ENCODE measurements around the gene NDUFB10. TPM values are rescaled to one million over a fixed set of nuclear protein-coding genes. Genes with fewer than 3 reads are reported as not detected.

The NDUFB10 gene
- total and polyA plus RNA-seq, 2 experiments from 2014 or later, result 244 to 495 TPM

- 0 out of 2 replicates have a peak overlapping the region, but pooled peaks have one; percentile 43 for H3K4me2 ChIP-seq
- no peak overlapping the region for H3K27ac ChIP-seq (ENCODE audit: low read depth)
- H3K36me3 Mint-ChIP-seq (ENCODE audit: low read depth), result no peaks in the 10 kb centered on the region; the same call in 2 of the 3 replicates
- no peak overlapping the region for H3K27ac Mint-ChIP-seq
- H3K9me3 Mint-ChIP-seq, result no peaks in the 10 kb centered on the region
- DNase-seq (ENCODE audit: low spot score) (no peak), ATAC-seq (no peak)
- no peak overlapping the region for H2AFZ ChIP-seq
- no peaks in the 10 kb centered on the region for H3K79me2 ChIP-seq (replicated peaks; ENCODE audit: insufficient read depth)
- H3K27me3 ChIP-seq (ENCODE audit: insufficient read depth), result peaks cover 46% of the 10 kb centered on the region
- H3K4me1 ChIP-seq (ENCODE audit: insufficient read depth), result peaks cover 7% of the 10 kb centered on the region; the same call in 1 of the 2 replicates
- no peak for TF ChIP-seq NANOG (IDR thresholded peaks at IDR 0.05; ENCODE audit: borderline replicate concordance)
- TF ChIP-seq EZH2phosphoT487 (IDR thresholded peaks at IDR 0.05; ENCODE audit: unreplicated experiment), result no peak
- TF ChIP-seq, protein P1, sequence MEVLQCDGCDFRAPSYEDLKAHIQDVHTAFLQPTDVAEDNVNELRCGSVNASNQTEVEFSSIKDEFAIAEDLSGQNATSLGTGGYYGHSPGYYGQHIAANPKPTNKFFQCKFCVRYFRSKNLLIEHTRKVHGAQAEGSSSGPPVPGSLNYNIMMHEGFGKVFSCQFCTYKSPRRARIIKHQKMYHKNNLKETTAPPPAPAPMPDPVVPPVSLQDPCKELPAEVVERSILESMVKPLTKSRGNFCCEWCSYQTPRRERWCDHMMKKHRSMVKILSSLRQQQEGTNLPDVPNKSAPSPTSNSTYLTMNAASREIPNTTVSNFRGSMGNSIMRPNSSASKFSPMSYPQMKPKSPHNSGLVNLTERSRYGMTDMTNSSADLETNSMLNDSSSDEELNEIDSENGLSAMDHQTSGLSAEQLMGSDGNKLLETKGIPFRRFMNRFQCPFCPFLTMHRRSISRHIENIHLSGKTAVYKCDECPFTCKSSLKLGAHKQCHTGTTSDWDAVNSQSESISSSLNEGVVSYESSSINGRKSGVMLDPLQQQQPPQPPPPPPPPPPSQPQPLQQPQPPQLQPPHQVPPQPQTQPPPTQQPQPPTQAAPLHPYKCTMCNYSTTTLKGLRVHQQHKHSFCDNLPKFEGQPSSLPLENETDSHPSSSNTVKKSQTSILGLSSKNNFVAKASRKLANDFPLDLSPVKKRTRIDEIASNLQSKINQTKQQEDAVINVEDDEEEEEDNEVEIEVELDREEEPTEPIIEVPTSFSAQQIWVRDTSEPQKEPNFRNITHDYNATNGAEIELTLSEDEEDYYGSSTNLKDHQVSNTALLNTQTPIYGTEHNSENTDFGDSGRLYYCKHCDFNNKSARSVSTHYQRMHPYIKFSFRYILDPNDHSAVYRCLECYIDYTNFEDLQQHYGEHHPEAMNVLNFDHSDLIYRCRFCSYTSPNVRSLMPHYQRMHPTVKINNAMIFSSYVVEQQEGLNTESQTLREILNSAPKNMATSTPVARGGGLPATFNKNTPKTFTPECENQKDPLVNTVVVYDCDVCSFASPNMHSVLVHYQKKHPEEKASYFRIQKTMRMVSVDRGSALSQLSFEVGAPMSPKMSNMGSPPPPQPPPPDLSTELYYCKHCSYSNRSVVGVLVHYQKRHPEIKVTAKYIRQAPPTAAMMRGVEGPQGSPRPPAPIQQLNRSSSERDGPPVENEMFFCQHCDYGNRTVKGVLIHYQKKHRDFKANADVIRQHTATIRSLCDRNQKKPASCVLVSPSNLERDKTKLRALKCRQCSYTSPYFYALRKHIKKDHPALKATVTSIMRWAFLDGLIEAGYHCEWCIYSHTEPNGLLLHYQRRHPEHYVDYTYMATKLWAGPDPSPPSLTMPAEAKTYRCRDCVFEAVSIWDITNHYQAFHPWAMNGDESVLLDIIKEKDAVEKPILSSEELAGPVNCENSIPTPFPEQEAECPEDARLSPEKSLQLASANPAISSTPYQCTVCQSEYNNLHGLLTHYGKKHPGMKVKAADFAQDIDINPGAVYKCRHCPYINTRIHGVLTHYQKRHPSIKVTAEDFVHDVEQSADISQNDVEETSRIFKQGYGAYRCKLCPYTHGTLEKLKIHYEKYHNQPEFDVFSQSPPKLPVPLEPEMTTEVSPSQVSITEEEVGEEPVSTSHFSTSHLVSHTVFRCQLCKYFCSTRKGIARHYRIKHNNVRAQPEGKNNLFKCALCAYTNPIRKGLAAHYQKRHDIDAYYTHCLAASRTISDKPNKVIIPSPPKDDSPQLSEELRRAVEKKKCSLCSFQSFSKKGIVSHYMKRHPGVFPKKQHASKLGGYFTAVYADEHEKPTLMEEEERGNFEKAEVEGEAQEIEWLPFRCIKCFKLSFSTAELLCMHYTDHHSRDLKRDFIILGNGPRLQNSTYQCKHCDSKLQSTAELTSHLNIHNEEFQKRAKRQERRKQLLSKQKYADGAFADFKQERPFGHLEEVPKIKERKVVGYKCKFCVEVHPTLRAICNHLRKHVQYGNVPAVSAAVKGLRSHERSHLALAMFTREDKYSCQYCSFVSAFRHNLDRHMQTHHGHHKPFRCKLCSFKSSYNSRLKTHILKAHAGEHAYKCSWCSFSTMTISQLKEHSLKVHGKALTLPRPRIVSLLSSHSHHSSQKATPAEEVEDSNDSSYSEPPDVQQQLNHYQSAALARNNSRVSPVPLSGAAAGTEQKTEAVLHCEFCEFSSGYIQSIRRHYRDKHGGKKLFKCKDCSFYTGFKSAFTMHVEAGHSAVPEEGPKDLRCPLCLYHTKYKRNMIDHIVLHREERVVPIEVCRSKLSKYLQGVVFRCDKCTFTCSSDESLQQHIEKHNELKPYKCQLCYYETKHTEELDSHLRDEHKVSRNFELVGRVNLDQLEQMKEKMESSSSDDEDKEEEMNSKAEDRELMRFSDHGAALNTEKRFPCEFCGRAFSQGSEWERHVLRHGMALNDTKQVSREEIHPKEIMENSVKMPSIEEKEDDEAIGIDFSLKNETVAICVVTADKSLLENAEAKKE (CRISPR knock-in tag; IDR thresholded peaks at IDR 0.05), result no peak
- TF ChIP-seq CREB1 (CRISPR knock-in tag; IDR thresholded peaks at IDR 0.05; ENCODE audit: low read depth), result no peak
- TF ChIP-seq STAT1 (IDR thresholded peaks at IDR 0.05; ENCODE audit: unreplicated experiment), result no peak
- TF ChIP-seq, protein P2, sequence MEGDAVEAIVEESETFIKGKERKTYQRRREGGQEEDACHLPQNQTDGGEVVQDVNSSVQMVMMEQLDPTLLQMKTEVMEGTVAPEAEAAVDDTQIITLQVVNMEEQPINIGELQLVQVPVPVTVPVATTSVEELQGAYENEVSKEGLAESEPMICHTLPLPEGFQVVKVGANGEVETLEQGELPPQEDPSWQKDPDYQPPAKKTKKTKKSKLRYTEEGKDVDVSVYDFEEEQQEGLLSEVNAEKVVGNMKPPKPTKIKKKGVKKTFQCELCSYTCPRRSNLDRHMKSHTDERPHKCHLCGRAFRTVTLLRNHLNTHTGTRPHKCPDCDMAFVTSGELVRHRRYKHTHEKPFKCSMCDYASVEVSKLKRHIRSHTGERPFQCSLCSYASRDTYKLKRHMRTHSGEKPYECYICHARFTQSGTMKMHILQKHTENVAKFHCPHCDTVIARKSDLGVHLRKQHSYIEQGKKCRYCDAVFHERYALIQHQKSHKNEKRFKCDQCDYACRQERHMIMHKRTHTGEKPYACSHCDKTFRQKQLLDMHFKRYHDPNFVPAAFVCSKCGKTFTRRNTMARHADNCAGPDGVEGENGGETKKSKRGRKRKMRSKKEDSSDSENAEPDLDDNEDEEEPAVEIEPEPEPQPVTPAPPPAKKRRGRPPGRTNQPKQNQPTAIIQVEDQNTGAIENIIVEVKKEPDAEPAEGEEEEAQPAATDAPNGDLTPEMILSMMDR (conservative IDR thresholded peaks at IDR 0.05; ENCODE audit: low read depth in 2 of 2), result no peak
- no peak for TF ChIP-seq EZH2 (IDR thresholded peaks at IDR 0.05; ENCODE audit: low read depth, unreplicated experiment)
- no peak for TF ChIP-seq REST (IDR thresholded peaks at IDR 0.05; ENCODE audit: unreplicated experiment)
- TF ChIP-seq ETS1 (IDR thresholded peaks at IDR 0.05), result no peak
- no peak for TF ChIP-seq ZNF114 (CRISPR knock-in tag; IDR thresholded peaks at IDR 0.05)
- TF ChIP-seq JUNB (IDR thresholded peaks at IDR 0.05; ENCODE audit: unreplicated experiment), result no peak
- no peak for TF ChIP-seq POLR2AphosphoS5 (IDR thresholded peaks at IDR 0.05; ENCODE audit: low read depth)
- TF ChIP-seq ZNF331 (CRISPR knock-in tag; IDR thresholded peaks at IDR 0.05; ENCODE audit: low read depth), result no peak
- no peaks in the 10 kb centered on the region for H3K9me2 ChIP-seq (ENCODE audit: insufficient read depth)
- H4K20me1 ChIP-seq (replicated peaks; ENCODE audit: insufficient read depth), result no peaks in the 10 kb centered on the region
- H3K4me1 Mint-ChIP-seq, result peaks cover 5% of the 10 kb centered on the region
- no peak overlapping the region for H3K4me3 Mint-ChIP-seq
- 0 out of 2 replicates have a peak, but pooled peaks cover 2% of the 10 kb centered on the region for H3F3A ChIP-seq (replicated peaks; ENCODE audit: low read depth)
- peaks cover 53% of the 10 kb centered on the region for H3K27me3 Mint-ChIP-seq (ENCODE audit: insufficient read depth, low read depth, poor library complexity)
- no peaks in the 10 kb centered on the region for H3K36me3 ChIP-seq (ENCODE audit: insufficient read depth)
- no peak overlapping the region for H3K4me3 ChIP-seq
Measured at GRCh38 chr16:1926271-1926670, 33.1 kb upstream of the NDUFB10 start.
